UCSD-AML1 (cell line): ENCODE results near the gene SGSM2.

Source experiments
- DNase-seq: peaks from one replicate; lab custom pipeline; 2025; ENCODE audit not compliant: unreplicated experiment; lab: John Stamatoyannopoulos, UW

The SGSM2 gene

DNA sequence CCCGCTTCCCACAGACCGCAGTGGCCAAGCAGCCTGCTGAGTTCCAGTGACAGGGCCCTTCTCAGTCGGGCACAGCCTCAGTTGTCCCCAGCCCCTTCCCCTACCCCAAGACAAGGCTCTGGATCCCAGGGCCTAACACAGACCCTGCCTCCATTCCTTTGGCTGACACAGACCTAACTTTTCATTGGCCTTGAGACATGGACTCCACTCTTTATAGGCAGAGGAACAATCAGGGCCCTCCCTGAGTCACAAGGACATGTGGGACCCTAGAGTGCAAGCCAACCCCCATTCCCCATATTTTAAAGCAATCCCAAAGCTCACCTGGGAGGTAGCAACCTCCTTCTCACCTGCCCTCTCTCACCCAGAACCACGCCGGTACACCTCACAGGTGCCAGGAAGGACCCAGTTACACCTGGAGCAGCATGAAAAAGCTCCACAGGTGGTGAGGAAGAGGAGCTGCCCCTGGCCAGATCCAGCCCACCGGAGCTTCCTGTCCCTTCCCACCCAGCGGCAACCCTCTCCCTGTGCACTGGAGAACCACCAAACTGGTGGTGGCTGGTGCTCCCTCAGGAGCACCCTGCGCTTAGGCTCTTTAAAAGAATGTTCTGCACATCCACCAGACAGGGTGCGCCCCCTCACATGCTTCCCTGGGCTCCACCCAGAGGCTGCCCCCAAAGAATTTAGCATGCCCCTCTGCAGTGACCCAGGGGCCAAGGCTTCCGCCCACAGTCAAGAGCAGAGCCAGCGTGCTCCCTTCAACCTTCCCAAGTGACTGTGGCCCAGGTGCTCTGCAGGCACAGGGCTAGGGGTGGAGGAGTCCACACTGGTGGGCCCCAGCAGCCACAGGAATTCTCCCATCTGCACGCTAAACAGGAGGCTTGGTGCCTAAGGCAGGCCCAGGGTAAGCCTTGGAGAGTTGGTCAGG, 60.2 kb downstream of the SGSM2 start:
- DNase-seq, result no peak

DNA sequence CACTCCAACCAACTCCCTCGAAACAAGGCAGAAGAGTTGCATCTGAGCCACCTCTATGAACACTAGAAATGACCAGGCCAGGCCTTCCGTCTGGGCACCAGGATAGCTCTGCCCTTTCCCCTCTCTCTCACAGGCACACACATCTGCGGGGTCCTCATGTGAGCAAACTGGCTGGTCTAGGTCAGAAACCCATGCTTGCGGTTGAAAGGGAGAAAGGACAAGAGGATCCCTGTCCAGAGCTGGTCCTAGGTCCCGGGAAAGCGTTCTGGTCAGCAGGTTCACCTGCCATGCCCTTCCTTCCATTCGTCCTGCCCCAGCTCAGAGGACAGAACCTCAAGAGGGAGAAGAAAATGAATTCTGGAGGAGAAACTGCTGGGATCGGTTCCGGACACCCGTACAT, 60.9 kb downstream of the SGSM2 start:
- DNase-seq, result no peak

DNA sequence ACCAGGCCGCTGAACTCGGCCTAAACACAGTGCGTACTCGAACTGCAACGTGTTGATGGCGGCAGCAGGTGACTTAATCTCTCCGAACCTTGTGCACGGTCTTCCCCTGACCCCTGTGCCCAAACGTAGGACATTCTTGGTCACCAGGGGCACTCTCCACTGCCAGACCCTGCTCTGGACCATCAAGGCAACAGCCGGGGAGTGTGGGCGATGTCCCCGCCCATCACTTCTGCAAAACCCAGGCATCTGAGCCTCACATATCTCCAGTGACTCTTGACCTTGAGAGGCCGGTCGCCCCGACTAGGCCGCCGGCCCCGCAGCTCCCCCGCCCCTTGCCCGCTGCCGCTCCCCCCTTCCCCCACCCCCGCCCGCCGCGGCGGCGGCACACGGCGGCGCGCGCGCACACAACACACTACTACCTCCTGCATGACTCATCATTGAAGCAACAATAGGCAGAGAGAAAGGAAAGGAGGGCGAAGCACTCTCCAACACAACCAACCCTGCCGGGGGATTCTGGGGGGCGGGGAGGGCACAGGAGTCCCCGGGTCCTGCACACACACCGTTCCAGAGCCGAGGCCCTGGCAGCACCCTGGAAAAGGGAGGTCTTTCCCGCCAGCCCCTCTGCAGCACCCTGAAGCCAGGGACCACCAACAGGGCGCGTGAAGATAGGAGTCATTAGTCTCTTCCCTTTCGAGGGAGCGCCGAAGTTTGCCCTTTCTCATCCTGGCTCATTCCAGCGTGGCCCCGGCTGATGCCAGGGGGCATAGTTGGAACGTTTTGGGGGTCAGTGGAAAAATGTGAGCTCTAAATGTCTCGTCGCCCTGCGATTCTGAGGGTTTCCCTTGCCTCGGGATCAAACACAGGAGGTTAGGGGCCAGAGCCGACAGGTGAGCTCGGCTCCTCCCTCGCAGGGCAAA, 61.6 kb downstream of the SGSM2 start:
- DNase-seq, result peak; percentile 54

DNA sequence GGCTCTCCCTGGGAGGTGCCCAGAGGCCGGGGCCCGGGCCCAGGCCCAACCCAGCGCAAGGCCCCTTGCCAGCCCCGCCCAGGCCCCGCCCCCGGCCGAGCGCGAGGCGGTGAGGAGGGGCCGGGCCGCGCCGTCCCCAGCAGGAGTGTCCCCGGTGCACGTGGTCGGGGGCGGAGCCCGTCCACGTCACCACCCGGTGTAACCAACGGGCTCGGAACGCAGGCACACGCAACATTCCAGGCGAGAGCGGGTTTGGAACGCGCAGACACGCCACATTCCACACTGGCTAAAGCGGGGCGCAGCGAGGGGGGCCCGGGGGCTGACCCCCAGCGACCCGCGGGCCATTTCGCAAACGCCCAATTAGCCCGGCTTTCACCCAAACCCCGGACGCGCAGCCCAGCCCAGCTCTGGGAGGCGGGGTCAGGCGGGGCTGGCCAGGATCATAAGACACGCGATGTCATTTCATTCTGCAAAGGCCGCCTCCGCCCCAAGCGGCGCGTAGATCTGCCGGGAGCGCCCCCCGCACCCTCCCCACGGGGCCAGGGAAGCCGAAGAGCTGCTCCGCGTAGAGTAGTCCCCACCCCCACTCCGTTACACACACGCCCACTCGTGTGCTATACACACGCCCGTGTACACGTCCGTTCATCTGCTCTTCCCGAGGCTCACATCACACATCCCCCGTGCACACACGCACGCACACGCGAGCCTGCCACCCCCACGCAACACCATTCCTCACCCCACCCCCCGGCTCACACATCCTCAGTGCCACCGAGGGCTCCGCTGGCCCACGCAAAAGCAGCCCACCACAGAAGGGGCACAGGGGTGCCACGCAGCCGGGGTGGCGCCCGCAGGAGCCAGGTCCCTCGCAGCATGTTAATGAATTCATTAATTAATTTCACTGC, 62.5 kb downstream of the SGSM2 start:
- DNase-seq, result peak; percentile 97

DNA sequence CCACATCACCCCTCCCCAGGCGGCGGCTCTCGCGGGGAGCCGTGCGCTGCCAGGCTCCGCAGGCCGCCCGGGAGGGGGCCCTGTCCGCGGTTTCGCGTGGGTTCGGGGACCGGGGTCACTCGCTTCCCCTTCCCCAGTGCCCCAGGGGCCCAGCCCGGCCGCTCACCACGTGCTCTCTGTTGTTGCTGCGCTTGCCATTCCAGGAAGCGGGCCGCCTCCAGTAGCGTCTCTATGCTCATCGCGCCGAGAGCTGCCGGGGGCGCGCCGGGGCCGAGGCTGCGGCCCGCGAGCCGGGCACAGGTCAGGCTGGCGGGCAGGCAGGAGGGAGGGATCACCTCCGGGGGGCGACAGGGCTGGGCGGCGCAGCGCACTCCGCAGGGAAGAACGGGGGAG, 63.2 kb downstream of the SGSM2 start:
- DNase-seq, result peak; percentile 46

DNA sequence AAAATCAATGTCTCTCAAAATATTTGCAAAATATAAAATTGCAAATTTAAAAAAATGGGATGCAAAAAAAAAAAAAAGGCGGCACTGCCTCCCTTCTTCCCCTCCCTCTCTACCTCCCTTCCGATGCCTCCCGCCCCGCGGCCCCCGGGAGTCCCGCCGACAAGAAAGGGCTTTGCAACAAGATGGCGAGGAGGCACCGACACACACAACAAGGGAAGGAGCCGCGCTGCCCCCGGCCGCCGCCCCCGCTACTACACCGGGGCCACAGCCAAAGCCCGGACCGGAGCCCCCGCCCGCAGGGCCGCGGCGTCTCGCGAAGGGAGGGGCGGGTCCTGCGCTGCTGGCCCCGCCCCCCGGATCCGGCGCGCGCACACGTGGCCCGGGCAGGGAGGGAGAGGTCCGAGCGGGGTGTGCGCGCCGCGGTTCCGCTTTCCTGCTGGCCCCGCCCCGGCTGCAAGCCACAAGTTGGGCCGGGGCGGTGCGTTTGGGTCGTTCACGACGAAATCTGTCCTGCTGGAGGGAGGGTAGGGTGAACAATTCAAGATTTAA, 63.6 kb downstream of the SGSM2 start, which contains the start of gene MNT:
Gene MNT, minus strand, starts transcription at position 184 of the 549 bp plus-strand sequence. CDS start 348 bp downstream, outside the sequence.
- DNase-seq, result peak; percentile 98

DNA sequence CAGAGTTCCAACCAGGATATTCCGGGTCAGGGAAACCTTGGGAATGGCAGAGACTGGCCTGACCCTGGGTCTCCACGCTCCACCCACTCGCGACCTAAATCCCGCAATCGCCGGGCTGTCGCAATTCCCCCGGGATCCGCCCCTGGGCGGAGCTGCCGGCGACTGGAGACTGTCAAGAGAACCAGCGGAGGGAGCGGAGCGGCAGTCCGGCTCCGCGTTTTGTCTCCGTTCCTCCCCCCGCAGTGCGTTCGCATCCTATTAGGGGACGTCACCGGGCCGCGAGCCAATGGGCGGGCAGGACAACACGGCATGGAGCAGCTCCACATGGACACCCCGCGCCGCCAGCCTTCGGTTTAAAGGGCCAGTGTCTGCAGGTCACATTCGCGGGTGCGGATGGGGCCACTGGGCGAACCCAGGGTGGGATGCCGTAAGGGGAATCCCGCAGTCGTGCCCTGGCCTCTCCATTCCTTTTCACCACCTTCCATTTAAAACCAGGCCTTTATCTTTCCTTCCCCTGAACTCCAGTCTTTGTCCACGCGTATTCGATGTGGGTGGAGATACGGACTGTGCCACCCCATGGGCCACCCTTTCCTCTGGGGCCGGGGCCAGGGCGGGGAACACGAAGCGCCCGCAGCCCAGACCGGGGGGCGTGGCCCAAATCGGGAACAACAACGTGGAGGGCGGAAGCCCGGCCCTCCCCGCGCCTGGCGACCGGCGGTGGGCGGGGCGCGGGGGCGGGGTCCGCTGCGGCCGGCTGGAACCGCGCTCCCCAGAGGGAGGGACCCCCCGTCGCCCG, 64.3 kb downstream of the SGSM2 start:
- peak; percentile 100 for DNase-seq

DNA sequence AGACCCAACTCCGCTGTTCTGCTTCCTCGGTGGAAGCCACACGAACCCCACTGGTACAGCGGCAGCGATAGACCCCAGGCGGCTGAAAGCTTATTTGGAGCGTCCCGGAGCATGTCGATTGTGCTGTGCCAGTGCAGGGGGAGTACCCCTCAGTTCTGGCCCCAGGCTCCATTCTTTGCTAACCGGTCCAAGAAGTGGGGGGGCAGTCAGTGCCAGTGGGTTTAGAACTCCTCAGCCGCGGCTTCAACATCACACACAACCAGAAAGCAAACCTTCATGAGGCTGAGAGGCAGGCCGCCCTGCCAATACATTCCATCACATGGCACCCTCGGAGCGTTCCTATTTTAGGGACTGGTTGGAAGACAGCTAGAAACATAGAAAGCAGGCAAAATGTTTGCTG, 65.2 kb downstream of the SGSM2 start:
- no peak for DNase-seq

DNA sequence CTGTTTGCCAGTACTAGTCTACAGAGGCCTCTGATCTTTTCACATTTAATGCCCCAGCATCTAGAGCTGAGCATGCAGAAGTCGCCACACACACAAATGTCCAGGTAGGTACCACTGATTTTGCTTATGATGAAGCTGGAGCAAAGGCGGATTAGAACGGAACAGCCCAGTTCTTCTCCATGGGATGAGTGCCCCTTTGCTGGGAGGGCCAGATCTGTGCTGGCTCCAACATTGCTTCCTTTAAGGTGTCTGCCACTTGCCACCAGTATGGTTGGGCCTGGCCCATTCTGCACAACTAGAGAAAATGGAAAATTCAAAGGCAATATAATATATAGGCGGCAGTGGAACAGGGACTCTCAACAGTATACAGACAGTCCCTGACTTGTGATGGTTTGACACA, 65.7 kb downstream of the SGSM2 start:
- DNase-seq, result no peak

DNA sequence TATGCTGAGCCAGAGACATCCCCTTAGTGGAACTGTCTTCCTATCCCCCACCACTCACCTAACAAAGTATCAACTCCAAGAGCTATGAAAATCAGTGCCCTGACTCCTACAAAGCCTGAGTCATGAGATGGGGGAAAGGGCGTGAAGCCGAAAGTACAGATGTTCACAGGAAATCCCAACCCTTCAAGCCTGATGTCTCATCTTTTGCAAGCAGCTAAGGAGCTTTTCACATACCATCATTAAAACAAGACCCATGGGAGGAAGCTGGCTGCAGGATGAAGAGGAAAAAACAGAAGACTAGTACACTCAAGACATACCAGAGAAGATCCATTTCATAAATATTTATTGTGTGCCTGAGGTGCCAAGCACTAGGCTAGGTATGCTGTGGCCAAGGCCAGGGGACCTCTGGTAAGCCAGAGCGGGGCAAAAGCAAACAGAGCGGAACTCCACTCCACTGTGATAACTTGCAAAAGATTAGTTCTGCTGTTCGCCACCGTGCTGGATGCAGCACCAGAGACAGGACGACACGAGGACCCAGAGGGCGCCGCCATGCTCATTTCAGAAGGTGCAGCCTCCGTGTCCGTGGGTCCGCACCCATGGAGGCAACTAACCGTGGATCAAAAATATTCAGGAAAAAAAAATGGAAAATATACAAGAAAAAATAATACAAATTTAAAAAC, 68.1 kb downstream of the SGSM2 start:
- no peak for DNase-seq

DNA sequence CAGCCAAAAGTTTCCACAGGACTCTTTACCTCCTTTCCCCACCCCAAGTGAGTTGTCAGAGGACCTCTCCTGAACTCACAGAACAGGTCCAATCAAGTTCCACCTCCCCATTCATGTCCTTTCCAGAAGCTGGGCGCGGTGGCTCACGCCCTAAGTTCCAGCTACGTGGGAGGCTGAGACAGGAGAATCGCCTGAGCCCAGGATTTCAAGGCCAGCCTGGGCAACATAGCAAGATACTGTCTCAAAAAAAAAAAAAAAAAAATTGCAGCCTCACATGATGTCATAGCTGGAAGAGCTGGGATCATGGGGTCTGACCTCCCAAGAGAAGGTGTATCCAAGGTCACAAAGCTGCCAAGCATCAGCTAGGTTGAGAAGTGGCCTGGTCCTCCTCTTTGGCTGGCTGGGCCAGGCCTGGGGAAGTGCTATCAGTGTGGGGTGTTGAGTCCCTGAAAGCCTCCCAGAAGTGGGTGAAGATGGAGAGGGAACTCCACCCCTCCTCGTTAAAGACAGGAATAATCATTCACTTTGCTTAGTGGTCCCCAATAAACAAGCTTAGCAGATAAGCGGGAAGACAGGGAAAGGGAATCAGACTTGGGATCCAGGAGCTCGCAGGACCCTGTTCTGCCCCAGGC, 69.1 kb downstream of the SGSM2 start:
- no peak for DNase-seq

DNA sequence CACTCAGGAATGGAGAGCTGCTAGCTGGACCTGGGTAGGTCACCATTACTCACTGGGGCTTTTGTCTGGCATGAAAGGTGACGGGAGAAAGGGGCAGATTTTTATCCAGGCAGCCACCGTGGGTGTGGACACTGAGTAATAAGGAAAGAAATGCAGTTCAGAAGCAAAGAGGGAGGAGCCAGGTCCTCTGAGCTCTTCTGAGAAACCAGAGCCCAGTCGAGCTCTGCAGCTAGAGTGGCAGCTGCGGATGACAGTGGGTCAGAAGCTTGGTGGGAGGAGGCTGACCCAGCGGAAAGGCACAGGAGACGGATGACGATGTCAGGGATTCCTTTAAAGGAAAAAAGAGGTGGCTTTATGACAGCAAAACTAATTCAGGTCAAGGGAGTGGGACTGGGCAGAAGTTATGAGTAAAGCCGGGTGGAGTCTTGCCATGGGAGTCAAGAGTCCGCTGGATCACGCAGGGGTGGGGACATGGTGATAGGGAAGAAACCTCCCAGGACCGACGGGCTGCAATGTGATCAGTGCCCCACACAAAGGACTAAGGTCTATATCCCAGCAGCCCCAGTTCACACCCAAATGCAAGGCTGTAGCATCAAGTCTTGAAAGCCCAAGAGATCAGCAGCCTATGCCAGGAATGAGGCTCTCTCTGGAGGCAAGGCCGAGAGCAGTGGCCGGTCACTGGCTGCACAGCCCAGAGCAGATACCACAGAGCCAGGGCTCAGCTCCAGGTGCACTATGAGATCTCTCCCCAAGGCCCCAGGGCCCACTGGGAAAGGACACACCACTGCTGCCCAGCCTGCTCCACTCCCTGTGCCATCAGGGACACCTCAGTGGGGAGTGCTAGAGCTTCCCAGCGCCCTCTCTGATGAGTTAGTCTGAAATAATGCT, 69.8 kb downstream of the SGSM2 start:
- no peak for DNase-seq

DNA sequence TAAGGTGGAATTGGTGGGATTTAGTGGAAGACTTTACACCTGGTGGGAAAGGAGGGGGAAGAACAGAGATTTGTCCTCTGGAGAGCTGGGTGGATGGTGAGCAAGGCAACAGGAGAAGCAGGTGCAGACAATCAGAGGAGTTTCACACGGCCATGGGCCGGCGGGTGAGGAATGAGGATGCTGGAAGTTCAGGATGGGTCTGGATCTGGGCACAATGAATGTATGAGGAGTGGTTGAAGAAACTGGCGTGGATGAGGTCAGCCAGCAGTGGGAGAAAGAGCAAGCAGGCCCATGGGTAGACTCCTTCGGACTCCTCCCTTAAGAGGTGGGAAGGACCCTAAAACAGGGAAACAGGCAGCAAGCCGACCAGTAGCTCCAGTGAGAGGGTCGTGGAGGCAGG, 73.7 kb downstream of the SGSM2 start:
- no peak for DNase-seq

DNA sequence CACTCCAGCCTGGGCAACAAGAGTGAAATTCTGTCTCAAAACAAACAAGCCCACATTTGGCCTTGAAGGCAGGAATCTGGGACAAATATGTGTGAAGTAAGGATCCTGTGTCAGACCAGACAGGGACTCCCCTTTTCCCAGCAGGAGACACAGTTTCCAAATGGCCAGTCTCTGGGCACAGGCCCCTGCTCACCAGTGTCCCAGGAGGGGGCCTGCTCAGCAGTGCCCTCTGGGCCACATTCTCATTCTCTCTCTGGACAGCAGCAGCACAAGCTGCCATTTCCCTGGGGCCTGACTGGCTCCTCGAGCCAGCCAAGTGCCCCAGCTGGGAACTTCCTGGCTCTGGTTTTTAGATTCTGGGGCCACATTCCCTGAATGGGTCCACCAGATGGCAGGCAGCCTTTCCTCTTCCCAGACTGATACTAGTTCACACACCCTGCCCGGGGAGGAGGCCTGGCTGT, 75.3 kb downstream of the SGSM2 start:
- no peak for DNase-seq

DNA sequence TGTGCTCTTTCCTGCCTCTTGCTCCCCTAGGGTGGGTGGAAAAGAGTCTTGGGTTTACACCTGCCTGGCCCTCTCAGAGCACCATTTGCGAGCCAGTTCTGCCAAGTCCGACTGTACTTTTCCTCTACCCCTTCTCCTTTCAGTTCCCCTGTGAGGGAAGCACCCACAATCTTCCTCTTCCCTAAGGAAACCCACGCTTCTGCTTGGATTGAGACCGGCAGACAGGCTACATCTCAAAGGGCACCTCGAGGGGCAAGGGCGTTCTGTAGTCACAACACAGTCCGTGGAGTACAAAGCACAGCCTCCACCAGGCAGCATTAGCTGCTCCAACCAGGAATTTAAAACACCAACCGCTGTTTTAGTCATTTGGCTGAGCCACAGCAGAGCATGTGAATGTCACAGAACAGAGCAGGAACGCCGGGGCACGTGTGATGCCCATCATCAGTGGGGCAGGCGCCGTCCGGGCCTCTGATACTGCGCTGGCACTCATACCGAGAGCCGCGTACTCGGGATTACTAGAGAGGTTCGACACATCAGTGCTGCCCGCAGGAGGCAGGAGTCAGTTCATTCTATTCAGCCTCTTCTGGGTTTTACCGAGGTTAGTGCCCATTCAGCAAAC, 77.3 kb downstream of the SGSM2 start:
- DNase-seq, result no peak

DNA sequence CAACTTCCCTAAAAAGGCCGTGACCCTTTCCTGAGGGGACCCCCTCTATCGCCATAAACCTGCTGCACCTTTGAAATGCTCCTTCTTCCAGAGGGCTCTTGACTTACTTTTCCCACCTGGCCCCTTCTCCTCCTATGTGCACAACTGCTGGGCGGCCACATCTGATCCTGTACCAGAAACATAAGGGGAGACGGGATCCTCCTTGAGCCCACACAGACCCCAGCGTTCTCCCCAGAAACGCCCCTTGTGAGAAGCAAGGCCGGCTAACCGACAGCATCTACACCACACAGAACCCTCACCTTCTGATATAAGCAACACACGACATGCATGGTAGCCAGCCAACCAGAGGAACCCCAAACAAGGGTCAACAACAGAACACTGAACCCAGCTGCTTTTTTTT, 77.8 kb downstream of the SGSM2 start:
- DNase-seq, result no peak
